Activated CD8-positive, alpha-beta memory T cell treated with anti-CD3 and anti-CD28 coated beads, Interleukin-2, amount 50 U/mL, for 1 hour (primary cell): ENCODE data around the gene IRAK4.
A peak's percentile ranks its signal among the peaks of the same experiment; 100 is the strongest.

Experiments
- DNase-seq: peaks from one replicate; pipeline ENCODE4 v3.0.0-alpha.2; 2020; ENCODE audit errors: extremely low read depth

Gene IRAK4

DNA sequence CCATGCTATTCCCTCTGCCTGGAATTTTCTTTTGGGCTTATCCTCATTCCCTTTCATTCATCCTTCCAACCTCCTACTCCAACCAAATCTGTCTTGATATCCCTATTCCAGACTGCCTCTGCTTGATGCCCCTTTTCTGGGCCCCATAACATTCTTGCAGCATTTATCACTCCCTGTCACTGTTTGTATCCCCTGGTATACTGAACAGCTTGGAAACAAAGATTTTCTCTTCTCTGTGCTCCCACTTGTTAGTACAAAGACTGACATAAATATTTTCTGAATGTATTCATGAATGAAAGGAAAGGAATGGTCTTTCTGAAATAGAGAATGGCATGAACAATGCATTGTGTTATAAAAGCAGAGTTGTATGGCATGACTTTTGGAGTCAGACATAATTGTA, 7.5 kb downstream of the IRAK4 start:
- no peak for DNase-seq

DNA sequence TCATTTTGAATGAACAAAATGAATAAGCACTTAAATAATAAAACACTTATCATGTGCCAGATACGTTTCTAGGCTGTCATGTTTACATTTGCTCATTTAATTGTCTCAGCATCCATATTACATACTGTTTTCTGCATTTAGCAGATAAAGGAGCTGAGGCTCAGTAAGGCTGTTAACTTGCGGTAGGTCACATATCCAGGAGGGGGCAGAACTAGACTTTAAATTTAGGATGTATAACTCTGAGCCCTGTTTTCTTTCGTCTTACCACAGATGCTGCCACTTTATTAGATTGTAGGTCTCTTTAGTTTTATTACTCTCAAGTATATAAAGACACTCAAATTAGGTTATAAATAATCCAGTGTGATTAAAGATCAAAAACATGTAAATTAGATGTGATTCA, 17.7 kb downstream of the IRAK4 start:
- DNase-seq, result no peak

DNA sequence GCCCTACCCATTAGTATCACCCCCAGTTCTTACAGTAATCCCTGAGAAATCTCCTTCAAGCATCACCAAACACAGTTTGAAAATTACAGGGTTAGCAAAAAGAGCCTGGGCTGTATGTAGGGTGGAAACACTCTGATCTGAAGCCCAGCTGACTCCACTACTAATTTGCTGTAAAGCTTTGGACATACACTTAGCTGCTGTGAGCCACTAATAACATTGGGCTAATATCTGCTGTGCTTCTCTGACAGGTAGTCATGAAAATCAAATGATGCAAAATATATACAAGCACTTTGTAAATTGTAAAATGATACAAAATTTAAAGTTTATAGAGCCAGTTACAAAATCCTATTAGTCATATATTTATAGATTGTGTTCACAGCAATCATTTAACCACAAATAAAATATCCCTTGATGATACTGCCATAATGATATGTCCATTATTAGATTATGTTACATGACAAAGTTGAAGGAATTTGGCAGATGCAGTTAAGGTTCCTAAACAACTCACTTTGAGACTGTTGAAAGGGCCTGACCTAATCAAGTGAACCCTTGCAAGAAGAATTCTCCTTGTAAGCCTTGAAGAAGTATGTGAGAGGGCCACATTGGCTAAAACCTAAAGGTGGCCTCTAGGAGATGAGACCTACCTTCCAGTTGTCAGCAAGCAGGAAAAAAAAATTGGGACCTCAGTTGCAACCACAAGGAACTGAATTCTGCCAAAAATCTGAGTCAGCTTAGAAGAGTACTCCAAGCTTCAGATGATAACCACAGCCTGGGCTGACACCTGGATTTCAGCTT, 28.3 kb downstream of the IRAK4 start:
- no peak for DNase-seq

DNA sequence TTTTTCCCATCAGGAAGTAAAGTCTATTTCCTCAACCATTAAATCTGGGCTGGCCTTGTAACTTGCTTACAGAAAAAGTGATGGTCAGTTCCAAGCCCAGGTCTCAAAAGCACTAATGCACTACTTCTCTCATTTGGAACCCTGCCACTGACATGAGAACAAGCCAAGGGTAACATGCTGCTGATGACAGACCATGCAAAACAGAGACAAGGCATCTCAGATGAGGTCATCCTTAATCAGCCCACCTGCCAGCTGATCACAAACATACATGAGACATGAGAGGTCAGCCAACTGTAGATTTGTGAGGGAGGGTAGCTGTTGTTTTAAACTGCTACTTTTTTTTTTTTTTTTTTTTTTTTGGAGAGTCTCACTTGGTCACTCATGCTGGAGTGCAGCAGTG, 31.2 kb downstream of the IRAK4 start:
- DNase-seq, result no peak

DNA sequence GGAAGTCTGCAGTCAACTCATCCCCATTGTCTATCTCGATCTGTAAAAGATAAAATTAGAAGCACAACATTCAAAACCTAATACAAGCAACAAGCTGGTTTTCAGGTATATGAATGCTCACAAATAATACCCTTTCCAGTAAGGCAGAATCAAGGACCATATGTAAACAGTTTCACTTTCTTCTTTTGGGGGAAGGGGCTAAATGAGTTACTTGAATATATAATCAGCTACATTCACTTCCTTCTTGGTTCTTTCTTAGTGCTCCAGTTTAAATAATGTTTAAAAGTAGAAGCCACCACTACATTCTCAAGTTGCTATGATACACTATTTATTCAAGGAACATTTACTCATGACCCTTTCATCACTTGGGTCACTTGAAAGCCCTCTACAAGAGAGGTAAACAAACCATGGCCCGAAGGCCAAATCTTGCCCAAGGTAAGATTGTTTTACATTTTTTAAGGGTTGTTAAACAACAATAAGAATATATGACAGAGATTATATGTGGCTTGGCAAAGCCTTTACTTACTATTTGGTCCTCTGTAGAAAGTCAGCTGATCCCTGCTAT, 37.0 kb downstream of the IRAK4 start:
- DNase-seq, result no peak

DNA sequence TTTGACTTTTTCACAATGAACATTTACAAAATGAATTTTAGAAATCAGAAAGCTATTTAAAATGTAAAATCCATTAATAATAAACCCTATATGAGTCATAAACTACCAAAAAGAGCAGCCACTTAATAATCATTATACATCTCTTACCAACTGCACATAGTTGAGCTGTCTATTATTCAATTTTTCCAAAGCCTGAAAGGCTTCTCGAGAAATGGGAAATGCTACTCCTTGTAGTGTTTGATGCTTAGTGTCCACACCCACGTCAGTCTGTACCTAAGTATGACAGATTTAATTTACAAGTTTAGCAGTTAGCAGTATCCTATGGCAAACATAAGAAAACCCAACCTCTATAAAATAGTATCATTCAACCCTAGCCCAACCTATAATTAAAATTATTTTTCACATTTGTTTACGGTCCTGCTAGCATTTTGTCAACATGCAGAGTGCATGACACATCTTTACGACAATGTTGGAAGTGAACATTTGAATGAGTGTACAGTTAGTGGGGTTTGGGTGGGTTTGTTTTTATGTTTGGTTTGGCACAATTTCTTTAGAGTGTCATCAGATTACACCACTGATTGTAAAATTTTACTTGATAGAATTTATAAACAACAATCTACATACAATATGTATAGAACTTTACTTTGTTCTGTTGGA, 38.9 kb downstream of the IRAK4 start:
- no peak for DNase-seq

DNA sequence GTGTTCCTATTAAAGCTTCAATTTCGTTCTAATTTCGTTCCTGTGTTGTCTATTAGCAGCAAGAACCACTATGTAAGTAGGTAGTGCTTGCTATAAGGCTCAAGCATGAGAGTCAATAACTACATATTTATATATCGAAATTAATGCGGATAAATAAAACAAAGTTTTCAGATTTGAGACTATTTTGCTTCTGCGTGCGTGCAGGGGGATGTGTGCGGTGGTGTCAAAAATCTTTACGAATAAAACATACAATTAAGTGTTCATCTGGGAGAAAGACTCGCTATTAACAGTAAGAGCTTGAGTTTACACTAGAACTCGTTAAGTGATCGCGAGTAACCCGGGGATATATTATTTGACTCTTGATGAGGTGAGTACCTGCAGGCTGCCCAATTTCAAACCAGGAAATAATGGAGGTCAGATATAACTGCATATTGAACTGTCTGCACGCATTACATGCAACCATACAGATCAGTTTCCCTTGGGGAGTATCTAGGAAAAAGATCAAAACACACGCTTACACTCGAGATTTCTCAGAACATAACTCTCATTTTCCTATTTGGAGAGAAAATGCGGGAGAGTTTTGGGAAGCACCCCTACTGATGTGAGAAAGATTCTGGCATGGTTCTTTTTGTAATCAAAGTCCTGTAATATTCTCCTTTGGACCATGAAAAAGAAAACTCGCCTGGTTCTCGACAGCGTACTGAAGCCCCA, 46.6 kb downstream of the IRAK4 start:
- DNase-seq, result no peak

DNA sequence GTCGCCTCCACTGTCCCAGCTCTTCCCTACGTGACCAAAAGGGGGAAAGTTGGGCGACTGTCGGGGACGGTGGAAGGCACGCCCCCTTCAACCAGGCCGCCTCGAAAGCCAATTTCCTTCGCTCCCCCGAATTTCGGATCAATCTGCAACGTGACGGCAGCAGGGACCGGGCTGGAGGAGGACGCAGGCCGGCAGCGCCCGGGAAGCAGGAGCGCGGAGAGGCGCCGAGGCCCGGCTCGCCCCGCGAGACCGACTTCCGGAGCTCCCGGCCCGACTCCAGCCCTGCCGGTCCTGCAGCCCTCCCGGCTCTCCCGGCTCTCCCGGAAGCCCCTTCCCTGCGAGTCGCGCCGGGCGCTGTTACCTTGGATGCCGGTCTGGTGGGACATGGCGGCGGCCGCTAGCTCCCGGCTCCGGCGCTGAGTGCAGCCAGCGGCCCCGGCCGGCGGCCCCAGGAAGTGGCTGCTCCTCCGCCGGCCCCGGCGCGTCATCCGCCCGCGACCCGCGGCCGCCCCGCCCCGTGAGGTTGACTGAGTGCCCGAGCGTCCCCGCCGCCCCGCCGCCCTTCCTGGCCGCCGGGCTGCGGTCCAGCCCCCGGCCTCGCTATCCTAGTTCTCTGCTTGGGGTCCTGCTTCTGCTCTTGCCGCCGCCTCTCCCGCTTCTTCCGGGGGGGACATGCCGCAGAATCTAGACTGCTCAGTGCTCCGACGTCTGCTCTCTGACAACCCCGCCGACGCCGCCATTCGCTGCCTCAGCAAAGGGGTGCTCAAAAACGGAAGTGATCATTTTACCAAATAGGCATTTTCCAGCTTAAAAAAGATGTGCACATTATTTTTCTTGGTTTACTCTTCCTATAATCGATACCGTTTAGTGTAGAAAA, 47.3 kb downstream of the IRAK4 start, which contains the start of gene TWF1:
TSS of gene TWF1 (minus strand) at position 458 of the 877 bp plus-strand sequence. CDS start at position 386, 72 bp downstream.
- DNase-seq, result peak; percentile 44

DNA sequence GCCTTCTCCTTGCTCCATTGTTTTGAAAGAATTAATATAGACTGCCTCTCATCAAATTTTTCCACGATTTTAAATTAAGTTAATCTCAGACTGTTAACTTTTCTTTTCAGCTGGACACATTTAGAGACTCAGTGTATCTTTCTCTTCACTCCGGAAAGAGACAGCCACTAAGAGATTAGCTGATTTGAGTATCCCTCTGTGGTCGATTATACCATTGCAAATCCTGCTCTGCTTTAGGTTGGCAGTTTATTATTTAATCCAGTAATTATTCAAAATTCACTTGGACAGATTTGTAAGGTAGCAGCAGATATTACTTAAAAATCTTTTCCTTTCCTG, 48.0 kb downstream of the IRAK4 start:
- DNase-seq, result no peak

DNA sequence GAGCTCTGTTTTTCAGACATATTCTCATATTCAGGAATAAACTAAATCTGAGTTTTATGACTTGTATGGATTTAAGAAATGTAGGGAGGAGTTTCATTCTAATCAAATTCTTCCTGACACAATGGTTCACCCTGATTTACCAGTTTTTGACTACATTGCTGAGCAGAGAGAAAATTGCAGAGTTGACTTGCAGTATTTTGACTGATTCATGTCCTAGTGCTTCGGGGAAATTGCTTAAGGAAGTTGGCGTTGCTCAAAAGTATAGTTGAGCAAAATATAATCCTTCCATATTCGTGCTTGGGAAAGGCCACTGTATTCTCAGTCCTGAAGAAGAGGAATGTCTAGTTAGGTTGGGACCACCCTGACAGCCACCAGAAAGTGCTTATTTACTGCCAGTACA, 48.6 kb downstream of the IRAK4 start:
- DNase-seq, result no peak

DNA sequence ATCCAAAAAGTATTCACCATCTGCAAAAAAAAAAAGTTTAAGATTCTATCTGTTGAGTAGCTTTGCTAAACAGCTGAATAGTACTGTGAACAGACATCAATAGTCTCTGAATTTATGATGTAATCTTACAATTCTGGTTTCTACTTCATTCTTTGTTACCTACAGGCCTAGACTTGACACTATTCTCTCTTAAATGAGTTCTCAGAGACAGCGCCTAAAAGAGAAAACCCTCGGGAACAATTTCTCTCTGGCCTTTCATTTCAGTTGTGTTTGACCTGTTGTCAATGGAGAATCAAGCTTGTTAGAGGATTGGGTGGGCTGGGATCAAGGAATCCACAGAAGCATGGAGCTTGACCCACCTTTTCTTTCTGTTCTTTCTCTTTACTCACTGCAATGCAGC, 53.3 kb downstream of the IRAK4 start:
- DNase-seq, result no peak

DNA sequence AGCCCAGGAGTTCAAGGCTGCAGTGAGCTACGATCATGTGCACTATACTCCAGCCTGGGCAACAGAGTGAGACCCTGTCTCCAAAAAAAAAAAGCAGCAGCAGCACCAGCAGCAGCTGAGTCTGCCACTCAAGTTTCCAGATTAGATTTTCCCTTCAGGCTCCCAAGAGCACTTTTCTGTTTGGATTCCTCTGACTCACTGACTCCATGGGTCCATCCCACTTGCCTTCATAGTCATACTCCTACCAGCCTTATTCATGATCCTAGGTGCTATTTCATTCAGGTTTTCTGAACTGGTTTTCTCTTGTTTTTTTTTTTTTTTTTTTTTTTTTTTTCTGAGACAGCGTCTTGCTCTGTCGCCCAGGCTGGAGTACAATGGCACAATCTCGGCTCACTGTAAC, 54.2 kb downstream of the IRAK4 start:
- DNase-seq, result no peak

DNA sequence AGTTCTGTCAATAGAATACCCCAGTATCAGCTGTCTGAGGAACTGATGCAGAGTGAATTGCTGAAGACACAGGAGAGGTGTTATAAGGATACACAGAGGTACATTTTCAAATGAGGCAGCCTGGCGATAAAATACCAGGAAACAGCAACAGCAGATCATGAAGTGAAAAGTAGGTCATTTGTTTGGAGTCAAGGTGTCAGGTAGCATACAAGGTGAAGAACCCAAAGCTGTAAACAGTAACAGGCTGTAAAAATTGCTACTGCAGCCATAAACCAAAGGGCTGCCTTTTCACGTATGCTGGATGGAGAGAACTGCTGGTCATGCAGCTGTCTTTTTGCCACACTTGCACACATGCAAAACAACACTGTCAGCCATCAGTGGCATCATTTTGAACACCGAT, 56.7 kb downstream of the IRAK4 start:
- DNase-seq, result no peak

DNA sequence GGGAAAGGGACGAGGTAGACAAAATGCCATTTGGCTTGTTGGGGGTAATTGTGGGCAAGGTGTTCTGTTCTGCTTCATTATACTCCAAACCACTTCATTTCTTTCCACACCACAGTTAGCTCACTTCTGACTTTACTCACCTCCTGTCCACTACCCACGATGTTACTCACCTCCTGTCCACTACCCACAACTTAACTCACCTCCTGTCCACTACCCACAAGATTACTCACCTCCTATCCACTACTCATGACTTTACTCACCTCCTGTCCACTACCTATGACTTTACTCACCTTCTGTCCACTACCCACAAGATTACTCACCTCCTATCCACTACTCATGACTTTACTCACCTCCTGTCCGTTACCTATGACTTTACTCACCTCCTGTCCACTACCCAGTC, 57.4 kb downstream of the IRAK4 start:
- DNase-seq, result no peak

DNA sequence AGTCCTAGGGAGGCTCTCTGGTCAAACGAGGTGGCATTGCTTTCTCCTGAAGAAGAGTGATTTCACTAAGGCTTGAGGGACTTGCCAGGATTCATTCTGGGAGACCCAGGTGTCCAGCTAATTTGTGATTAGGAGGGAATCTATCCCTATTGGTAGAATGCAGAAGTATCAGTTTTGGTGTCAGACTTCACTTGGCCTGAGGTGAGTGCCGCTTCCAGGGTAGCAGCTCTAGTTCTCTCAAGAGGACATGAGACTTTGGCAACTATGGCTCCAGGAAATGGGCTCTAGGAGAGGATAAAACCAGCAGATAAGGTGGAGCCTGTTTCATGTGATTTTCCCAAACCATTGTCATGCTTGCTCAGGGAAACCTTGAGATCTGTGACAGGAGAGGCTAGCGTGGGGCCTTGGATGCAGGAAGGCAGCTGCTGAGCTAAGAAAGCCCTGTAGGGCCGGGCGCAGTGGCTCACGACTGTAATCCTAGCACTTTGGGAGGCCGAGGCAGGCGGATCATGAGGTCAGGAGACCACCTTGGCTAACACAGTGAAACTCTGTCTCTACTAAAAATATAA, 65.5 kb downstream of the IRAK4 start:
- no peak for DNase-seq

DNA sequence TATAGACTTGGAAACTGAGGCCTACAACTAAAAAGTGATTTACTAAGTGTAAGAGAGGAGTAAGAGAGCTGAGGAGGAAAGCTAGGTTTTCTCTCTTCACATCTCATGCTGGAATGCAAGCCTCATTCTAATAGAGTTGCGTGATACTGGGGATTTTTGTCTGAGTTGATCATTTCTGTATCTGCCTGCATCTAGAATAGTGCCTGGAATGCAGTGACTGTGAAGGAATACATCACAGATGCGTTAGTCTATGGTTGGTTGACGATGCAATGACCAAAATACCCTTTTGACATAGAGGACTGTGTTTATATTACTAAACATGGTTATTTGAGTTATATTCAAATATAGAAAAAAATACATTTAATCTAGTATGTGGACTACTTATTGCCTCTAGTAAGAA, 67.9 kb downstream of the IRAK4 start:
- DNase-seq, result no peak

DNA sequence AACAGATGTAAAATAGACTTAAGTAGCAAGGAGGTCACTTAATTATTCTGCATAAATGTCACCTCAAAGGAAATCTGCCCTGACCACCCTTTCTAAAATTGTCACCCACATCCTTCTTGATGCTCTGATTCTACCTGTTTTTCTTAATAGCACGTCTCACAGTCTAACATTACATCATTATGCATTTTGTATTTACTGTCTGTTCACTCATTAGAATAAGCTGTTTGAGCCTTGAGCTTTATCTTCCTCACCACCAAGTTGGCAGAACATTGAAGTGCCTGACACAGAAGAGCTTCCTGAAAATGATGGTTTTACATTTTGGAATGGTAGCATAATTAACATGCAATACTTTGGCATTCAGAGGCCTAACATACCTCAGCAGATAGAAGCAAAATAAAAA, 68.3 kb downstream of the IRAK4 start:
- DNase-seq, result no peak

DNA sequence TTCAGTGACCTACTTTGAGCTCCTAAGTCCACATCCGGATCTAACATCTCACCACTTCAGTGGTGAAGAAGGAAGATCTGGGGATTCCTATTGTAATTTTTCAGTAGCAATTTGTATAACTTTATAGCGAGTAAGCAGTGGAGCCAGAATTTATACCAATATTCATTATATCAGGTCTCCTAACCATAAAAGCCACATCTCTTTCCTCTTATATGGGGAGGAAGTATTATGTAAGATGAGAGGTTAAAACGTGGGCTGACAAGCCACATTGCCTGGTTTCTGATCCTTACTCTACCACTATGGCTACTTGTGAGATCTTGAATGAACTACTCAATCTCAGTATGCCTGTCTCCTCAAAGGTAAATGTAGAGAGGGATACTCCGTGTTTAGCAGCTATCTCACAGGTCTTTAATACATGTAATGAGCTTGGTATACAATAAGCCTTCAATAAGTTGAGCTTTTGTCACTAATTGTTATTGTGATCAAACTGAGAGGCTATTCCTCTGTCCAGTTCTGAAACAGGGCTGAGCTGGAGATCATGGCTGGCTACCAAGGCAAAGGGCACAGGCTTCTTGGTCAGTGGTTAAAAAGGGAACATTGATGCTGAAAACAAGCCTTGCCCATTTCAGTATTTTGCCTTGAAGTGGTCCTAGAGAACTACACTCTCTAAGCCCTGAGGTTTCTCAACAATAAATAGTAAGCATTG, 73.9 kb downstream of the IRAK4 start:
- DNase-seq, result no peak

DNA sequence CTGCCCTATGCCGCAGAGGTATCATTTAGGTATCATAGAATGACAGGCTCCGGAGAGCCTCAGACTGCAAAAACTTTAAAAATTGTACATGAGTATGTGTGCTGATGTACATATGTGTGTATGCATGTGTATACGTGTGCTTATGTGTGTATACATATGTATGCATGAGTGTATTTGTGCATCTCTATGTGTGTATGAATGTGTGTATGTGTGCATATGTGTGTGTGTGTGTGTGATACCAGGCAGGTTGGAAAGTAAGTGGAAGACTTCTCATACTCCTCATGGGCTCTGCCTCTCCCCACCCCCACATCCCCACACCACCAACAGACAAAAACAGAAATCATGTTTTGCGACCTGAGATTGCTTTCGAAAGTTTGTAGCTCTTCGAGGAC, 76.5 kb downstream of the IRAK4 start:
- no peak for DNase-seq

DNA sequence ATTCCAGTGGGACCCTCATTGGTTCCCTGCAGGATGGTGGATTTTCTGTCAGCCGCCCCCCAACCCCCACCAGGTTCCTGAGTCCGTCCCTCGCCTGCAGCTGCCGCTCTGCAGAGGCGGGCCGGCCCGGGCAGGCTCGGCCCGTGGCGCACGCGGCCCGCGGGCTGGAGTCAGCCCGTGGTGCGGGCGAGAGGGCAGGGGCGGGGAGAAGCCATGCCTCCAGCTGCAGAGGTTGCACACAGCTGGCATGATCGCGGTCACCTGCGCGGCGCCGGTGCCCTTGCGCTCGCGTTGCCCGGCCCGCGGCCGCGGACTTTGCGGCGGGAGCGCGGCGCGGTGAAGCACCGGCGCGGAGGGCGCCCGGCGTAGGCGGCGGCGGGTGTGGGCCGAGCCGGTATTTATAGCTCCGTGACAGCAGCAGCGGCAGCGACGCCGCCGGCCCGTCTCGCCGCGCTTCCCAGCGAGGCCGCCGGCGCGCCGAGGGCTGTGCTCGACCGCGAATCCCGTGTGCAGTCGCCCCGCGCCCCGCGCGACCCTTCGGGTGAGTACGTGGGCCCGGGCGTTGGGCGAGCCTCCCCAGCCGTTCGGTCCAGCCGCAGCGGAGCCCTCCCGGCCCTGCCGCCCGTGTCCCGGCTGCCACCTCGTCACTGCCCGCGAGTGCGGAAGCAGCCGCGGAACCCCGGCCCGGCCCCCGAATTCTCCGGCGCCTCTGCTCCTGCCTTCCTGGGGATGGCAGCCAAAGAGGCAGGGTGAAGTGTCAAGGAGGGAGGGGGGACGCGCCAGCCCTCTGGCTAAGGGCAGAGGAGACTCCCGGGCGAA, 77.1 kb downstream of the IRAK4 start, which contains the start of gene TMEM117:
TSS of gene TMEM117 (plus strand) at position 426 of the 819 bp plus-strand sequence.
- peak; percentile 8 for DNase-seq
